Muscle of leg (tissue), 11 donors: ENCODE data around the gene PPP2R2C. TPM values are rescaled to one million over a fixed set of nuclear protein-coding genes. Genes with fewer than 3 reads are reported as not detected.

Experiments used
- DNase-seq: peaks from one replicate; pipeline ENCODE4 v3.0.0; 2013
- H3K27ac ChIP-seq: one replicate; pipeline ENCODE4 v1.5.1; 2013; ENCODE audit warnings: mild to moderate bottlenecking, low read length, control low read depth
- H3K27me3 ChIP-seq: one replicate; pipeline ENCODE4 v1.6.1; 2013; ENCODE audit warnings: low read length; ENCODE audit not compliant: control insufficient read depth, insufficient read depth
- H3K36me3 ChIP-seq: one replicate; pipeline ENCODE4 v1.6.1; 2013; ENCODE audit warnings: low read length; ENCODE audit not compliant: control insufficient read depth, insufficient read depth
- H3K4me1 ChIP-seq: one replicate; pipeline ENCODE4 v1.6.1; 2013; ENCODE audit warnings: low read length; ENCODE audit not compliant: control insufficient read depth, insufficient read depth
- H3K4me3 ChIP-seq: one replicate; pipeline ENCODE4 v1.5.1; 2013; ENCODE audit warnings: low read length, control low read depth
- H3K9me3 ChIP-seq: replicated peaks from 2 replicates; pipeline ENCODE4 v1.6.1; 2013; ENCODE audit warnings: low read depth, low read length; ENCODE audit not compliant: control insufficient read depth
- WGBS: methylation state at CpG from one replicate; pipeline ENCODE4 v1.1.5; 2013; ENCODE audit warnings: missing lambda C conversion rate; ENCODE audit not compliant: insufficient coverage; 5-methylcytosine and 5-hydroxymethylcytosine counted together
- polyA plus RNA-seq, 8 donors: library from polyadenylated mRNA; unstranded; fragments of 120-200 nt; gene quantifications; one replicate each; pipeline versions ENCODE4 v1.2.1 to v1.2.3, GENCODE V29; 2013; ENCODE audit warnings: inconsistent platforms in 1 of 8, low replicate concordance in 1 of 8; ENCODE audit not compliant: insufficient read length in 8 of 8, insufficient read depth in 1 of 8
- total RNA-seq: library from RNA; stranded (reverse); fragments of 120-200 nt; gene quantifications from one replicate; pipeline ENCODE4 v1.2.4, GENCODE V29; 2013

Gene PPP2R2C
- total and polyA plus RNA-seq, 9 donors = 0.09 to 3.4 (median 0.17) TPM

DNA sequence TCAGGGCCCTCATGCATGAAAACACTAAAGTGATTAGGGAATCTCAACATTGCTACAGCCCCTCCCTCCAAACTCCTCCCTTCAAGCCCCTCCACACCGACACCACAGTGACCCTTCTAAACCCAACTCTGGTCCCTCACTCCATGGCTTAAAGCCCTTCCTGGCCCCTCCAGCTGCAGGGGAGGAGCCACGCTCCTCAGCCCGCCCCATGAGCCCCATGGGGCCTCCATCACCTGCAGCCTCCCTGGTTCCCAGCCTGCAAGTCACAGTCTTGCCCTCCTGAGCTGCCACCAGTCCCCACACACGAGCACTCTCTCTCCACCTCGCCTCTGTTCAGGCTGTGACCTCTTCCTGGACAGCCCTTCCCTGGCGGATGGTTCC lies 31.2 kb downstream of the PPP2R2C start:
- DNase-seq = no peak
- Histone ChIP-seq H3K4me3 (no peak overlapping the region), H3K9me3 (no peaks in the 10 kb centered on the region), H3K4me1 (no peaks in the 10 kb centered on the region), H3K27ac (no peak overlapping the region), H3K27me3 (no peaks in the 10 kb centered on the region), H3K36me3 (no peaks in the 10 kb centered on the region)
- WGBS = 51% methylated on average over 6 of the region's 6 CpGs

DNA sequence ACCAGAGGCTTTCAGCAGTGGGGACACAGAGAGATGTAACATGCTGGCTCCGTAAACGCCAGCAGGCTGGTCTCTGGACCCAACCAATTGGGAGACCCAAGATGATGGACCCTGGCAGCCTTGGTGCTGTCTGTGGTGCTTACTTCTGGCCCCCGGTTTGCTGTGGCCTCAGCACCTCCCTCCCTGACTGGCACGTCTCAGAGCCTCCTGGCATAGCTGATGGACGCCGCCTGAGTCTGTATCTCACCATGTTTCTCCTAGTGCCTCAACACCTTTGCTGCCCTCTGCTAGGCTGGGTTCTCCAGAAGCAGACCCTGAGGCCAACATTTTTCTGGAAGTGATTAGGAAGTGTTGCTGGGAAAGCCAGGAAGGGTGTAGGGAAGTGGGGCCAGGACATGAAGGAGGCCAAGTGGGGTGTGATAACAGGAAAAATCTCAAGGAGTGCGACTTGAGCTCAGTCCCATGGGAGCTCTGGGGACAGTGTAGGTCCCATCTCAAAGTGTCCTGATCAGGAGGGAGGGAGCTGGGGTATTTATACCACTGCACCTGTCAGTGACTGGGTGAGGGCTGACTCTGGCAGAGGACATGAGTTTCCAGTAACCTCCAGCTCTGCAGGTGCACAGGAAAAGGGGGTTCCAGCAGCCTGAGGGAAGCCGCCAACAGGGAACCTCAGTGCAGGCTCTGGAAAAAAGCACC lies 31.8 kb downstream of the PPP2R2C start:
- Histone ChIP-seq H3K27ac (no peak overlapping the region), H3K4me3 (no peak overlapping the region), H3K4me1 (no peaks in the 10 kb centered on the region), H3K9me3 (no peaks in the 10 kb centered on the region), H3K36me3 (no peaks in the 10 kb centered on the region), H3K27me3 (no peaks in the 10 kb centered on the region)
- WGBS = 52% methylated on average over 6 of the region's 8 CpGs
- no peak for DNase-seq

DNA sequence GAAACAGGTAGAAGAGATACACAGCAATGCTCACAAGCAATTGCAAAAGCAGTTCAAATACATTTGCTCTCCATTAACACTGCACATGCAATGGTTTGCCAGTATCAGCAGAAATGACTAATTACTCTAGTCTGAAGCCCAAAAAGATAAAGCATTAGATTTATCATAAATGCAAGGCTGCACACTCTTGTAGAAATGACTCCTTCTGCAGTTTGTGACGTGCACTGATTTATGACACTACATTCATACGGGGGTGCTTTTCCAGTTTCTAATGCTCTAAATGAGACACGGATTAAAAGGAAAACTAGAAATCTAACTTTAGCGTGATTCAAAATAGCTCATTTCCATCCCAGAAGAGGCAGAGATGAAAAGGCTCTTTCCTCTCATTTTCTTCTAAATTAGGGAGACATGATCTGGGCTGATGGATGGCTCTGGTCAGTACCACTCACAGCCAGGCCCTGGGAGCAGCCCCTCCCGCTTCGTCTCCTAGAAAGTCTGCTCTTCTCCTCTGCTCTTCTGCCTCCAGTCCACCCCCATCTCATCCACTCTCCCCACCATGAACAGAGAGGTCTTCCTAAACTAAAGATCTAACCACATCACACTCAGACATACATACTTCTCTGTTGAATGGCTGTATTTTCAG lies 33.2 kb downstream of the PPP2R2C start:
- WGBS = 80% methylated on average over 2 of the region's 6 CpGs
- DNase-seq = no peak
- H3K36me3 ChIP-seq = no peaks in the 10 kb centered on the region
- H3K27me3 ChIP-seq = no peaks in the 10 kb centered on the region
- peaks cover 3% of the 10 kb centered on the region for H3K9me3 ChIP-seq
- H3K4me1 ChIP-seq = no peaks in the 10 kb centered on the region
- no peak overlapping the region for H3K27ac ChIP-seq
- H3K4me3 ChIP-seq = no peak overlapping the region

DNA sequence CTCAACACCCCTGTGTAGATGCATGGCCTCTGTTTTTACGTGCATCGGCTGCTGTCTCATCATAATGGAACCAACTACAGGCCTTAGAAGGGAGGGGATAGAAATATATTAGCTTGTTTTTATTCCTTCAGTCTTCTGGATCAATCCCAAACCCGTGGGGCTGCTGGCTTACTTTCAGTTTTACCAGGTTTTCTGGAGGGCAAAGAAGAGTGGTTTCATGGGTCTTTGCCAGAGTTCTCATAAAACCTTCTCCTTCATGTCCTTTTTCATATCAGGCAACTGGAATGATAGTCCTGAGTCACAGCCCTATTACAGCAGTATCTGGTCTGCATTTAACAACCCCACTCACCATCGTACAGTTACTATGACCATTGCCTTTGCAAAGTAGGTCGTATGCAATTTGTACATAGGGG lies 34.6 kb downstream of the PPP2R2C start:
- Histone ChIP-seq H3K9me3 (peaks cover 3% of the 10 kb centered on the region), H3K4me1 (no peaks in the 10 kb centered on the region), H3K36me3 (no peaks in the 10 kb centered on the region), H3K27me3 (no peaks in the 10 kb centered on the region), H3K4me3 (no peak overlapping the region), H3K27ac (no peak overlapping the region)
- WGBS = 50% methylated on average over 1 of the region's 5 CpGs
- no peak for DNase-seq

DNA sequence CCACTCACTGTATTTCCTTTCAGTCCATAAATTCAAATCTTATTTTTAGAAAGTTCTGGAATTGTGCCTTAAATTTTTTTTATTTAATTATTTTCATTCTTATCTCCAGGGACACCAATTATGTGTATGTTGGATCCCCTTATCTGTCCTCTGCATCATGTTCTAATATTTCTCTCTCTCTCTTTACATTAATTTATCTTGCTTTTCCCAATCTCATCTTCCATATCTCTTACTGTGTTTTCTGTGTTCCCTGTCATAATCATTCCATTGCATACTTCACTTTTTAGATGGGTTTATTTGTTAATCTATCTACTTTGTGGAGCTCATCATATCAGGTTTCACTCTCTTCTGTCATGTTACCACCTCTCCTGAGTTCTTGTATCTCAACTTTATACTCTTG lies 37.4 kb downstream of the PPP2R2C start:
- peaks cover 3% of the 10 kb centered on the region for H3K9me3 ChIP-seq
- H3K27me3 ChIP-seq = no peaks in the 10 kb centered on the region
- no peak for DNase-seq
- H3K4me1 ChIP-seq = no peaks in the 10 kb centered on the region
- H3K36me3 ChIP-seq = no peaks in the 10 kb centered on the region
- no peak overlapping the region for H3K27ac ChIP-seq
- H3K4me3 ChIP-seq = no peak overlapping the region

DNA sequence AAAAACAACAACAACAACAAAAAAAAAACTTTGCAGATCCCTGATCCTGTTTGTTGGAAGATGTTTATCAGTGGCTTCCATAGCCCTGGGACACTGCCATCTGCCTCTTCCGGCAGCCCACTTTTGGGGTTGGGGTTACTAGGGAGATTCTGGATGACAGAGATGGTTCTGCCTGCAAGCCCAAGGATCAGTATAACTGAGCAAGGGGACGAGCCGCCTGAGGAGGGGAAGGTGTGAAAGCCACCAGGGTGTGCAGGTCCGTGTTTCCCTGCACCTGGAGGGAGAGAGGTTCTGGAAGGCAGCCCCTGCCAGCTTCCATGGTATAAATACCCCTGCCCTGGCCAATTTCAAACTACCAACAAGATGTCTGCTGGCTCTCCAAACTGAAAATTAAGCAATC lies 41.5 kb downstream of the PPP2R2C start:
- no peak overlapping the region for H3K4me3 ChIP-seq
- no peaks in the 10 kb centered on the region for H3K36me3 ChIP-seq
- no peak overlapping the region for H3K27ac ChIP-seq
- WGBS = 86% methylated on average over 1 of the region's 4 CpGs
- DNase-seq = no peak
- no peaks in the 10 kb centered on the region for H3K27me3 ChIP-seq
- no peaks in the 10 kb centered on the region for H3K4me1 ChIP-seq
- peaks cover 3% of the 10 kb centered on the region for H3K9me3 ChIP-seq

DNA sequence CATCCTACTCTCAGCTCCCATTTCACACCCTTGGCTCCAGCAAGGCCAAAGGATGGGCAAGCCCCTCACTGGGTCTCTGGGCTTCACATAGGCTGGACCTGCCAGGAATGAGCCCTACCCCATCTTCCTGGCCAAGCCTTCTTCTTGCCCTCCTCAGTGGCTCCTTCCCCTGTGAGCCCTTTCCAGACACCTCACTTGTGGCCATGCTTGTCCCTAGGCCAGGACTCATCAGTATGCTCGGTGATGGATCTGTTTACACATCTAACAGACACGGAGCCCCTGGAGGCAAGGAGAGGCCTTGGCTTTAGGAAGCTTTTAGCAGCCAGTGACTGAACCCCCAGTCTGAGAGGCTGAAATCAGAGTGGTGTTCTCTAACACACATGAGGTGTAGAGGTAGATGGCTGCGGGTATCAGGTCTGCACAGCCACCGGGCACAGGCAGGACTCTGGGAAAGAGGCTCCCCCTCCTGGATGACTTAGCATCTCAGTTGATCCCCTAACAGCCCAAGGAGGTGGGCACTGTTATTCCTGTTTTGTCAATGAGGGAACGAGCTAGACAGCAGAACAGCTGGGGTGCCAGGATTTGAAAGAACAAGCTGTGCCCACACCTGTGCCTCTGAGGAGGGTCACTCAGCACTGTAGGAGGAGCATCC lies 44.8 kb downstream of the PPP2R2C start:
- Histone ChIP-seq H3K9me3 (no peaks in the 10 kb centered on the region), H3K4me3 (no peak overlapping the region), H3K27me3 (no peaks in the 10 kb centered on the region), H3K4me1 (no peaks in the 10 kb centered on the region), H3K27ac (no peak overlapping the region), H3K36me3 (no peaks in the 10 kb centered on the region)
- 31% methylated on average over 2 of the region's 5 CpGs for WGBS
- no peak for DNase-seq

DNA sequence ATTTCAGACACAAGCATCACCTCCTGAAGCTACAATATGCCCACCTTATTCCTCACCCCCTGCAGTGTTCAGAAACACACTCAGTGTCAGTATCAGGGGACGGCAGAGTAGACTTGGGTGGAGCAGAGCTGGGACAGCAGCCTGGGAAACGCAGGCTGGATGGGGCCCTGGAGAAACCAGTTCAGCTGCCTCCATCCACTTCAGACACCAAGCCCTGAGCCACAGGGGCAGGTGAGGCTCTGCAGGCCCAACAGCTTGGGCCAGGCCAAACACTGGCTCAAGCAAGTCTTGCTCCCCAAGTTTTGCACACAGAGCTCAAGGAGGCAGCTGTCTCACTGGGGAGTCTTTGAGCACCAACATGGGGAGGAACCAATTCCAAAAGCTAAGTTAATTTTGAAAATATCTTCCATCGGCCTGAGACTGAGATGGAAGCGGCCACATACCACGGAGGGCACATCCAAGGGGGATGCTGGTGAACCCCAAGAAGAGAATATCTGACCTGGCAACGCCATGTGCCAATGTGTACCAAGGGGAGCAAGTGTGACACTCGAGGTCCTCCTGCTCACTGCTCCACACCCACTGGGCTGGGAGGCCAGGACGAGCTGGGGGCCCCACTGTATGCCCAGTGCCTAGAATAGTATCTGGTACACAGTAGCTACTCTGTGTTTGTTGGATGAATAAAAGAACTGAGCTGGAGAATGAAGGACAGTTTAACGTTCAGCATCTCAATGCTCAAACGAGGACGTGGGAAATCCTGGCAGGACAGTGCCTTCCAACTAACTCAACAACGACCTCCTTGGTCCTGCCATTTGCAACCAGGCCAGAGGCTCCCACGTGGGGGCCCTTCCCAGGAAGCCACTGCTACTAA lies 45.6 kb downstream of the PPP2R2C start:
- 66% methylated on average over 10 of the region's 13 CpGs for WGBS
- Histone ChIP-seq H3K9me3 (no peaks in the 10 kb centered on the region), H3K36me3 (no peaks in the 10 kb centered on the region), H3K27me3 (no peaks in the 10 kb centered on the region), H3K4me1 (no peaks in the 10 kb centered on the region), H3K4me3 (no peak overlapping the region), H3K27ac (no peak overlapping the region)
- DNase-seq = no peak

DNA sequence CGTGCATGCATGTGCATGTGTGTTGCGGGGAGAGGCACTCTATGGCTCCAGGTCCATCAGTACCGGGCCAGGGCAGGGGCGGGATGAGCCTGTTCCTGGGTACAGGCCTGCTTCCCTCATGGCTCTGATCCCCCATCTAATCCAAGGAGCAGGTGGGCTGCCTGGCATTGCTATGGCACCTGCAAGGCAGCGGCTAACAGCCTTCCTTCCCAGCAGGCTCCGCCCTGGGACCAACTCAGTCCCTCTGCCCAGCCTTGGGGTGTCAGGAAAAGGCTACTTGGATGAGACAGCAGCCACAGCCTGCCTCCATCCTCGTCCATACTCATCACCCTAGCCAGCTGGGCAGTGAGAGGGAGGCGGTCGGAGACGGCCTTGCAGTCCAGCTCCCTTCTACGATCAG lies 46.5 kb downstream of the PPP2R2C start:
- Histone ChIP-seq H3K27me3 (no peaks in the 10 kb centered on the region), H3K36me3 (no peaks in the 10 kb centered on the region), H3K27ac (no peak overlapping the region), H3K4me1 (no peaks in the 10 kb centered on the region), H3K9me3 (no peaks in the 10 kb centered on the region), H3K4me3 (no peak overlapping the region)
- WGBS = 44% methylated on average over 3 of the region's 11 CpGs
- no peak for DNase-seq

DNA sequence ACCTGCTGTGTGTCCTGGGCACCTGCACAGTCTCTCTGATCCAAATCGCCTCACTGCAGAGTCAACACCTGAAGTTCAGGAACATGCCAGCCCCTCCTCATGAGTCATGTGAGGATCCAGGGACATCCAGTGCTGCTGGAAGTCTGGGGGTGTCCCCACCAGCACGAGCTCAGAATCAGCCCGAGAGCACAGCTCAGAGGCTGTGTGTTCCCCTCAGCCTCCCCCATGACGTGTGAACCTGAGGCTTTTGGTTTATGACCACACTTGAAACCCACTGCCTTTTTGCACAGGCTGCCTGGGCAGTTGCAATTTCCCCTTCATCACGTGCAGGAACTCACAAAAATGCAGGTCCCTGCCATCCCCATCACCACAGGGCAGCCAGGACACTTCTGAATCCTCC lies 47.1 kb downstream of the PPP2R2C start:
- H3K27me3 ChIP-seq = no peaks in the 10 kb centered on the region
- WGBS = 48% methylated on average over 4 of the region's 5 CpGs
- DNase-seq = no peak

More for the DNA sequence above, 47.1 kb downstream of the PPP2R2C start:
- Histone ChIP-seq H3K4me3 (no peak overlapping the region), H3K27ac (no peak overlapping the region), H3K9me3 (no peaks in the 10 kb centered on the region), H3K36me3 (no peaks in the 10 kb centered on the region), H3K4me1 (no peaks in the 10 kb centered on the region)
